Transverse colon (tissue), 4 donors: ENCODE results near the gene HAPLN1. TPM values are rescaled to one million over a fixed set of nuclear protein-coding genes. Genes with fewer than 3 reads are reported as not detected.

Experiments used
- DNase-seq: peaks from one replicate; pipeline ENCODE4 v3.0.0-alpha.2; 2019
- H3K27ac ChIP-seq, 4 donors: fragments of 200-600 bp; sonication (generic); 2 replicates each; pipeline ENCODE4 v1.5.1; 2016 to 2018; ENCODE audit warnings: inconsistent platforms in 4 of 4
- H3K27me3 ChIP-seq: fragments of 200-600 bp; sonication (generic); 2 replicates; pipeline ENCODE4 v1.5.1; 2017; ENCODE audit warnings: inconsistent platforms
- H3K36me3 ChIP-seq, 4 donors: fragments of 200-600 bp; sonication (generic); 2 replicates each; pipeline ENCODE4 v1.5.1; 2017 to 2019; ENCODE audit warnings: inconsistent platforms in 4 of 4
- H3K4me1 ChIP-seq, 4 donors: fragments of 200-600 bp; sonication (generic); 2 replicates each; pipeline ENCODE4 v1.5.1; 2017 to 2020; ENCODE audit warnings: inconsistent platforms in 4 of 4
- H3K4me3 ChIP-seq, 4 donors: fragments of 200-600 bp; sonication (generic); 1 replicate in 1 of 4; 2 replicates in 3 of 4; pipeline versions ENCODE4 v1.5.1 to v1.6.1; 2017 to 2019; ENCODE audit warnings: inconsistent platforms in 4 of 4
- H3K9me3 ChIP-seq, 2 donors: fragments of 200-600 bp; sonication (generic); 2 replicates each; pipeline ENCODE4 v1.5.1; 2017 to 2019; ENCODE audit warnings: inconsistent platforms in 2 of 2
- EP300 ChIP-seq: sonication (generic); formaldehyde crosslinking; IDR thresholded peaks from one replicate; pipeline ENCODE4 v1.6.1; 2017; ENCODE audit warnings: antibody characterized with exemption, low read depth
- POLR2A ChIP-seq: fragments of 450-650 bp; IDR thresholded peaks from one replicate; pipeline ENCODE4 v1.6.1; 2016; ENCODE audit warnings: antibody characterized with exemption, mild to moderate bottlenecking, moderate library complexity
- POLR2AphosphoS5 ChIP-seq, 3 donors: sonication (generic); formaldehyde crosslinking; IDR thresholded peaks; one replicate each; pipeline ENCODE4 v1.6.1; 2016; ENCODE audit warnings: antibody characterized with exemption in 3 of 3
- WGBS, 2 donors: methylation state at CpG; one replicate each; pipeline ENCODE4 v1.1.5; 2018; ENCODE audit warnings: low coverage in 1 of 2; 5-methylcytosine and 5-hydroxymethylcytosine counted together
- in situ Hi-C, 4 donors: fragments of 200-750 bp; cut with MboI; loops; one replicate each; pipeline versions ENCODE4 v1.15.0 to v1.15.1; 2017; ENCODE audit warnings: low sequenced_read_pairs in 3 of 4, low pct_ligation_motif_present in 1 of 4, low pct_unique_long_range_greater_than_20kb in 1 of 4
- intact Hi-C: fragments of 100-400 bp; cut with DNase I; formaldehyde crosslinking; loops from one replicate; pipeline ENCODE4 v1.15.1; 2023; ENCODE audit warnings: low total_unique reads
- total RNA-seq, 4 donors: library from RNA; depleted of rRNA; stranded (reverse); fragments of >200 nt; gene quantifications; one replicate each; pipeline ENCODE4 v1.1.0, GENCODE V29; 2016
- TF ChIP-seq, protein P1 (sequence below), 5 experiments: fragments of 200-600 bp in 3 of 5; fragments of 450-650 bp in 2 of 5; sonication (generic) in 3 of 5; IDR thresholded peaks; 1 replicate in 2 of 5; 2 replicates in 3 of 5; pipeline ENCODE4 v1.5.1; 2016 to 2017; ENCODE audit warnings: antibody characterized with exemption in 5 of 5, inconsistent platforms in 3 of 5, mild to moderate bottlenecking in 2 of 5, moderate library complexity in 1 of 5

HAPLN1 gene
- total RNA-seq, 4 donors from 2014 or later, result 0.48 to 3.1 TPM; not detected in 2

- in situ Hi-C loops, result no loop called here
- Histone ChIP-seq H3K27ac (no peak overlapping the region), H3K9me3 (no peaks in the 10 kb centered on the region), H3K36me3 (no peaks in the 10 kb centered on the region), H3K27me3 (no peaks in the 10 kb centered on the region), H3K4me3 (no peak overlapping the region), H3K4me1 (no peaks in the 10 kb centered on the region)
- TF ChIP-seq, protein P1, sequence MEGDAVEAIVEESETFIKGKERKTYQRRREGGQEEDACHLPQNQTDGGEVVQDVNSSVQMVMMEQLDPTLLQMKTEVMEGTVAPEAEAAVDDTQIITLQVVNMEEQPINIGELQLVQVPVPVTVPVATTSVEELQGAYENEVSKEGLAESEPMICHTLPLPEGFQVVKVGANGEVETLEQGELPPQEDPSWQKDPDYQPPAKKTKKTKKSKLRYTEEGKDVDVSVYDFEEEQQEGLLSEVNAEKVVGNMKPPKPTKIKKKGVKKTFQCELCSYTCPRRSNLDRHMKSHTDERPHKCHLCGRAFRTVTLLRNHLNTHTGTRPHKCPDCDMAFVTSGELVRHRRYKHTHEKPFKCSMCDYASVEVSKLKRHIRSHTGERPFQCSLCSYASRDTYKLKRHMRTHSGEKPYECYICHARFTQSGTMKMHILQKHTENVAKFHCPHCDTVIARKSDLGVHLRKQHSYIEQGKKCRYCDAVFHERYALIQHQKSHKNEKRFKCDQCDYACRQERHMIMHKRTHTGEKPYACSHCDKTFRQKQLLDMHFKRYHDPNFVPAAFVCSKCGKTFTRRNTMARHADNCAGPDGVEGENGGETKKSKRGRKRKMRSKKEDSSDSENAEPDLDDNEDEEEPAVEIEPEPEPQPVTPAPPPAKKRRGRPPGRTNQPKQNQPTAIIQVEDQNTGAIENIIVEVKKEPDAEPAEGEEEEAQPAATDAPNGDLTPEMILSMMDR (IDR thresholded peaks at IDR 0.05), result no peak
- TF ChIP-seq EP300, result no peak
- TF ChIP-seq POLR2AphosphoS5 (IDR thresholded peaks at IDR 0.05), result no peak
- TF ChIP-seq POLR2A, result no peak
- WGBS, 2 donors, result 58 to 63% methylated on average over 2 of the region's 2 CpGs
- intact Hi-C loops, result no loop called here
- no peak for DNase-seq
Observed at GRCh38 chr5:83731638-83732037, 11.0 kb upstream of the HAPLN1 start.

- Histone ChIP-seq H3K27me3 (no peaks in the 10 kb centered on the region), H3K9me3 (no peaks in the 10 kb centered on the region), H3K27ac (no peak overlapping the region), H3K4me3 (no peak overlapping the region), H3K36me3 (no peaks in the 10 kb centered on the region), H3K4me1 (no peaks in the 10 kb centered on the region)
- in situ Hi-C loops, result loop anchor here in 1 of 4 donors (10.0 kb wide), 1 partner anchor 525 kb away; no protein-coding TSS in a partner anchor
- TF ChIP-seq POLR2A, result no peak
- TF ChIP-seq, protein P1 (IDR thresholded peaks at IDR 0.05), result no peak
- no peak for TF ChIP-seq EP300
- TF ChIP-seq POLR2AphosphoS5 (IDR thresholded peaks at IDR 0.05), result no peak
- DNase-seq, result no peak
- intact Hi-C loops, result no loop called here
Observed at GRCh38 chr5:83729362-83729761, 8.7 kb upstream of the HAPLN1 start.

DNA sequence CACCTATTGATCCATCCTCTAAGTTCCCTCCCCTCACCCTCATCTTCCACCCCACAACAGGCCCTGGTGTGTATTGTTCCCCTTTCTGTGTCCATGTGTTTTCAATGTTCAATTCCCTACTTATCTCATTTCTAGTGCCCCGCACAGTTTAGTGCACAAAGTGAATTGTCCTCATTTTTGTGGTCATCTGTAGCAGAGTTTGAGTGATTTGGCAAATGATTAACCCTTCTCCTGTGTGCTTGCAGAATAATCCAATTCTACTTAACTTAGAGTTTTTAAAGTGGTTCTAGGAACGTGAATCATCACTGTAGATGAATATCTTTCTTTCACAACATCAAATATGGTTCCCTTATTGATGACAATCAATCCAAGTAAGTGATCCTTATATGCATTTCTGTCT lies 6.3 kb upstream of the HAPLN1 start:
- Histone ChIP-seq H3K4me1 (peaks cover 0 to 22% (median 7%) of the 10 kb centered on the region in 4 donors), H3K9me3 (no peaks in the 10 kb centered on the region), H3K27ac (no peak overlapping the region), H3K4me3 (no peak overlapping the region), H3K27me3 (peaks cover 8% of the 10 kb centered on the region), H3K36me3 (no peaks in the 10 kb centered on the region)
- intact Hi-C loops, result no loop called here
- 48 to 60% methylated on average over 2 of the region's 2 CpGs for WGBS, 2 donors
- in situ Hi-C loops, result loop anchor here in 1 of 4 donors (10.0 kb wide), 1 partner anchor 528 kb away; no protein-coding TSS in a partner anchor
- no peak for TF ChIP-seq EP300
- TF ChIP-seq, protein P1 (IDR thresholded peaks at IDR 0.05), result no peak
- no peak for TF ChIP-seq POLR2AphosphoS5 (IDR thresholded peaks at IDR 0.05)
- TF ChIP-seq POLR2A, result no peak
- DNase-seq, result no peak

DNA sequence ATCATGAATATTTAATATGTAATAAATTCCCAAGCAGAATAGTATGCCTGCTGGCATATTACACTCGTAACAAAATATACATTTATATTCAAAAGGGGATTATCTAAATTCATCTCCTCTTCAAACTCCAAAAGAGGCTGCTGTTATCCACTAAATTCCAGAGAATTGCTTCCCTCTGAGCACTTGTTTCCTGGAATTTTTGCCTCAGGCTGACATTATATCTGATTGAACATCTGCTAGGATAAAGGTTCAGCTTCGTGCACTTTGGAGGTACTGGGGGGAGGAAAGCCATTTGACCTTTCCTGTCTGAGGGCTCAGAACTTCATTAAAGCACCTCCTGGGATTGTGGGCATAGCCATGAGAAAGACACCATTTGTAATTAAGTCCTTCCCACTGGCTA lies 4.3 kb upstream of the HAPLN1 start:
- intact Hi-C loops (no loop called here), in situ Hi-C loops (loop anchor here in 2 of 4 donors (10.0 to 25.0 kb wide), 2 partner anchors 530 to 537 kb away; no protein-coding TSS in a partner anchor)
- H3K36me3 ChIP-seq, result no peaks in the 10 kb centered on the region
- H3K4me3 ChIP-seq, result no peak overlapping the region
- H3K27ac ChIP-seq, result no peak overlapping the region
- peaks cover 18% of the 10 kb centered on the region for H3K27me3 ChIP-seq
- peaks cover 0 to 33% (median 11%) of the 10 kb centered on the region in 4 donors for H3K4me1 ChIP-seq
- whole genome bisulfite sequencing, 2 donors, result 62 to 76% methylated on average over 1 to 2 of the region's 2 CpGs
- no peaks in the 10 kb centered on the region for H3K9me3 ChIP-seq
- no peak for TF ChIP-seq POLR2AphosphoS5 (IDR thresholded peaks at IDR 0.05)
- TF ChIP-seq, protein P1 (IDR thresholded peaks at IDR 0.05), result no peak
- no peak for TF ChIP-seq EP300
- TF ChIP-seq POLR2A, result no peak
- no peak for DNase-seq
